Raji (cell line): ENCODE results near the gene SPTBN4.

Experiments used
- POLR2A ChIP-seq: IDR thresholded peaks from 2 replicates; pipeline ENCODE4 v1.6.1; 2011; ENCODE audit warnings: low read depth, low read length, control low read depth; ENCODE audit not compliant: insufficient read depth

The SPTBN4 gene

DNA sequence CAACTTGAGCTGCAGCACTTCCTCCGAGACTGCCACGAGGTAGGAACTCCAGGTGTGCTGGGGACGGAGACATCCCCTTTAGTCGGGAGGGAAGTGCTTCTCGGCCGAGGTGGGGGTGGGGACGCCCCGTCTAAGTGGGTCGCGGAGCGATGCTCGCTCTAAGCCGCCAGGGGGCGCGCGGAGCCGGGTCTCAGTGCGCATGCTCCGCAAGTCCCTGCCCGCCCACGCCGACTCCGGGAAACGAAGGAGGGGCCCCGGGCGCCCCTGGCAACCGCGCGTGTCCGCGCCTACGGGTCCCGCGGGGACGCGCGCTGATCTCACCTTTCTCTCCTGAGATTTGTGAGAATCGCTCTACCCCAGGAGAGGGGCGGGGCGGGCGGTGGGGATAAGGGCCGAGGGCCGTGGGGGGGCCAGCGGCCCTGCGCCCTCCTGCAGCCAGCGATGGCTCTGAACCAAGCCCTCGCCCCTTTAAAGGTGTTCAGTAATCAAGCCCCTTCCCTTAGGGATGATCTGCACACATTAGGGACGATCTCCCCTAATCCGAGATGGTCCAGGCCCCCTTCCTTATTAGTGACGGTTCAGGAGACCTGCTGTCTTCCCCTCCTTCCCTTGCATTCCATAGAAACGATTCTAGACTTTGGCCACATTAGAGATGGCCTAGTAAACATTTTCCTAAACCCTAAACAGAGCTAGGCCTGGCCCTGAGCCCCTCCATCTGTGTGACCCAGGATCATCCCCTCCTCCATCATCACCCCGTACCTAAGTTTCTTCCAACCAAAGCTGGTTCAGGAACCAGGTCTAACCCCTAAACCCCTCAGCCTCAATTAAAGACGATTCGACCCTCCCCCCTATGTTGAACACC, 62.5 kb downstream of the SPTBN4 start:
- TF ChIP-seq POLR2A, result no peak

DNA sequence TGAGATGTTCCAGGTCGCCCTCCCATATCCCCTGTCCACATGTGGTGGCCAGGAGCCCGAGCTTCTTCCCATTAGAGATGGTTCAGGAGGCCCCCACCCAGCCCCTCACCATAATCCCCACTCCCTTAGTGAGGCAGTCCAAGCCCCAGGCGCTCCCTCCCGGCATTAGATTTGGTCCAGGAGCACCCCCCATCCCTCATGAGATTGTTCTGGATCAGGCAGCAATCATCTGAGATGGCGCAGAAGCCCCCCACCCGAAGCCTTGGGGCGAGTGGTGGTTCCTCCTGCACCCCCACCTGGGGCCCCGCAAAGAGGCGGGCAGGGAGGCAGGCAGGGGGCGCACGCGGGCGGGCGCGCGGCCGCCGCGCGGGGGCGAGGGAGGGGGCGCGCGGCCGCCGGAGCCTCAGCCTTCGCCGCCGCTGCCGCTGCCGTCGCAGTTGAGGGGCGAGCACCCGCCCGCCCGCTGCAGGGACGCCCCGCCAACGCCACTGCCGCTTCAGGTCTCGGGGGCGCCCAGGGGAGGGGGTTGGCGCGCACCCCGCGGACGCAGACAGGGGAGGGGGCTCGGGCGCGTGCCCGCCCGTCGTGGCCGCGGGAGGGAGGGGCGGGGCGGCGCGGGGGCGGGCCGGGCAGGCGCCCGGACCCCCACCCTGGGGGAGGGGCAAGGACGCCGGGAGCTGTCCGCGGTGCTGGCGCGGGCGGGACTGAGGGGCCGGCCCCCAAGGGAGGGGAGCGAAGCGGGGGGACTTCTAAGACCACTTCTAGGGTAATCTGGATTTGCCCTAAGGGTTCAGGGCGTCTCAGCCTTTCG, 63.5 kb downstream of the SPTBN4 start:
- TF ChIP-seq POLR2A, result no peak

DNA sequence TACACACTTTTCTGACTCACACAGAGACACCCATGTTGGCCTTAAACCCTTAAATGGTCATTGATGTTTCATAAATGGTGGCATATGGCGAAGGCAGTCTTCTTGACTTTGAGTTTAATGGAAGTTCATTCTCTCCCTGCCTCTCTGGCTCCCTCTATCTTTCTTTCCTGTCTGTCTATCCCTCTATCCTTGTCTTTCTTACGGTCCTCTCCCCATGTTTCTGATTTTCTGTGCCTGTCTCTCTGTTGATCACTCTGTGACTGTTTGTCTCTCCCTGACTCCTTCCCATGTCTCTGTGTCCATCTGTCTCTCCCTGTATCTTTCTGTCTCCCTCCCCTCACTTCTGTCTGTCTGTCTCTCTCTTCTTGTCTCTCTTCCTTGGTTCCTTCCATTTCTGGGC, 66.7 kb downstream of the SPTBN4 start:
- no peak for TF ChIP-seq POLR2A

DNA sequence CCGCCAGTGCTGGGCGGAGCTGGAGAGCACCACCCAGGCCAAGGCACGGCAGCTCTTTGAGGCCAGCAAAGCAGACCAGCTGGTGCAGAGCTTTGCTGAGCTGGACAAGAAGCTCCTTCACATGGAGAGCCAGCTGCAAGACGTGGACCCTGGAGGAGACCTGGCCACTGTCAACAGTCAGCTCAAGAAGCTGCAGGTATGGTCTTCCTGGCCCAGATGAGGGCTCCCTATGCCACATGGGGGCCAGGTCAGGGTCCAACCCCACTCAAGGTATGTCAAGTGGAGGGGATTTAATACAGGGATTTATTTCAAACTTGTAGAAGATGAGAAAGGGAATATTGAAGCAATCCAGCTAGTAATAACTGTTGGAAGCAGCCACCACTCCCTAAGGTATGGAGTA, 67.3 kb downstream of the SPTBN4 start:
- TF ChIP-seq POLR2A, result no peak

DNA sequence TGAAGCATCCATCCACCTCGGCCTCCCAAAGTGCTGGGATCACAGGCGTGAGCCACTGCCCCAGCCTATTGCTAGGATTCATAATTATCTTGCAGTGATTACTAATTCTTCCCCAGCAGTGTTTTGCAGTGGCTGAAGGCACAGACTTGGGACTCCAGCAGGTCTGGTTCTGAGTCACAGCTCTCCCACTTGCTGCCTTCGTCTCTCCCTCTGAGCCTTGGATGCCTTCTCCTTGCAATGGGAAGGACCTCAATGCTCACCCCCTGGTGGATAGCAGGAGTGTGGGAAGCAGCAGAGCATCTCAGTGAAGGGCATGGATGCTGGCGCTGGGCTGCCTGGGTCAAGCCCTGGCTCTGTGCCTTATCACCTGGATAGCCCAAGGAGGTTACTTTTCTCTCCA, 72.3 kb downstream of the SPTBN4 start:
- TF ChIP-seq POLR2A, result no peak

DNA sequence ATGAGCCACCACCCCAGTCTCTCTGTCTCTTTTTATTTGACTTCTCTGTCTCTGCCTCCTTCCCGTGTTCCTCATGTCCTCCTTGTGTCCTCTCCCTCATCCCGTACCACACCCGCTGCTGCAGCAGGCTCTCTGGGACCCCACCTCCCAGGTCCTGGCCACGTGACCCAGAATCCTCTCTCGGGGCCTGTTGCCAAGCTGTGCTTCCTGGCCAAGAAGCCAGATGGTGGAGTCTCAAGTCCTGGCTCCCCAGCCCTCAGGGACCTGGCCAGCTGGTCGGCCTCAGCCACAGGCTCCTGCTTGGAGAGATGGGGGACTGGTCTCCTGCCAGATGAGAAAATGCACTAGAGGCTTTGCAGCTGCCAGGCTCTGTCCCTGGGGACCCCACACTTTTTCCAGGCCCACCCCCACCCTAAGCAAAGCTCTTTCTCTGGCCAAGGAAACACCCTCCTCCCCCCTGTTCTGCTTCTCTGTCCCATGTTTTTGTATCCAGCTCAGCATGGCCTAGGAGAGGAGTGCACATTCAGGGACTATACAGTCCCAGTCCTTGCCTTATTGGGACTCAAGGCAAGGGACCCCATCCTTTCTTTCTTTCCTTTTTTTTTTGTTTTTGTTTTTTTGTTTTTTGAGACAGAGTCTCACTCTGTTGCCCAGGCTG, 75.5 kb downstream of the SPTBN4 start:
- TF ChIP-seq POLR2A, result no peak

DNA sequence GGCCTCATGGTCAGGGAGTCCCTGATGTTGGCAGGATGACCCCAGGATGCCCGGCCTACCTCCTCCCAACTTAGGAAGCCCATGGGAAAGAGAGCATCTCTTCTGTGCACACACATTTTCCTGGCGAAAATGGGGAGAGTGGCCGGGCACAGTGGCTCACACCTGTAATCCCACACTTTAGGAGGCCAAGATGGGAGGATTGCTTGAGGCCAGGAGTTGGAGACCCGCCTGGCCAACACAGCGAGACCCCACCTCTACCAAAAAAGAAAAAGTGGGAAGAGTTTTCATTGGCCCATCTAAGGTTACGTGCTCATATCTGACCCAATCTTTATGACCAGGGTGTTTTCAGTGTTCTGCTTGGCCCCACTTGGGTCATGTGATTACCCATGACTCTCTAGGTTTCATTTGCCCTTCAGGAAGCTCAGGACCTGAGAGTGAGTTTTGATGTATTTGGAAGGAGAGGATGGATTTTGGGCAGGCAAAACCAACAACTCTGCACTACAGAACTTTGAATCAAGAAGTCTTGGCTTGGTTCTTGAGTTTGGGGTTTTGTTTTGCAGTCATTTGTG, 76.3 kb downstream of the SPTBN4 start:
- TF ChIP-seq POLR2A, result no peak

DNA sequence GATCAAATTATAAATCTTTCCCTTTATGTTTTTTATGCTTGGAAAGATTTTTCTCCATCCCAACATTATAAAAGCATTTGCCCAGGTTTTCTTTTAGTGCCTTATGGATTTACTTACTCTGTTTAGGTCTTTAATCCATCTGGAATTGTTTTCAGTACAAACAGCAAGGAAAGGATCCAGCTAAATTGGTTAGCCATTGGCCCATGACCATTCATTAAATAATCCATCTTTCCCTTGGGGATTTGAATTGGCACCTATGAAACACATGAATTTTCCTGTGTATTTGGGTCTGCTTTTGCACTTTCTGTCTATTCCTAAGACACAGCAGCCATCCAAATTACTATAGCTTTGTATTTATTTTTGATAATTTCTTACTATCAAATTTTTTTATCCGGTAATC, 81.0 kb downstream of the SPTBN4 start:
- no peak for TF ChIP-seq POLR2A

DNA sequence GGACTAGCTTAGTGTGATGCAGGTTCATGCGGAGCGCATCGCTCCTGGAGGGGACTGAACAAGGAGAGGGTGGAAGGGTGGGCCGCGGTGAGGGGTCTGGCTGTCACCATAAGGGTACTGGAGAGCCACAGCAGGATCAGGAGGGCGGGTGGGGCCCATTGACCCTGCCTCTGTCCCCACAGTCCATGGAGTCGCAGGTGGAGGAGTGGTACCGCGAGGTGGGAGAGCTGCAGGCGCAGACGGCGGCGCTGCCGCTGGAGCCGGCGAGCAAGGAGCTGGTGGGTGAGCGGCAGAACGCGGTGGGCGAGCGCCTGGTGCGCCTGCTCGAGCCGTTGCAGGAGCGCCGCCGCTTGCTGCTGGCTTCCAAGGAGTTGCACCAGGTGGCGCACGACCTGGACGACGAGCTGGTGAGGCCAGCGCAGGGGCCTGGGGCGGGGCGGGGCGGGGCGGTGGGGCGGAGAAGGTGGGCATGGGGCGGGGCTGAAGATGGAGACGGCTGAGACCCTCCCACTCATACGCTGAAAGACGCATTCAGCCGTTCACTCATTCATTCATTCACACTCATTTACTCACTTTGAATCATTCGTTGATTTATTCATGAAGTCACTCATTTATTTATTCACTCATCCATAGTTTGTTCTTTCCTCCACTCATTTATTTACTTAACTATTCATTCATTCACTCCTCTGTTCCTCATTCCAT, 82.4 kb downstream of the SPTBN4 start:
- TF ChIP-seq POLR2A, result 0 out of 2 replicates have a peak, but pooled peaks have one; percentile 27

DNA sequence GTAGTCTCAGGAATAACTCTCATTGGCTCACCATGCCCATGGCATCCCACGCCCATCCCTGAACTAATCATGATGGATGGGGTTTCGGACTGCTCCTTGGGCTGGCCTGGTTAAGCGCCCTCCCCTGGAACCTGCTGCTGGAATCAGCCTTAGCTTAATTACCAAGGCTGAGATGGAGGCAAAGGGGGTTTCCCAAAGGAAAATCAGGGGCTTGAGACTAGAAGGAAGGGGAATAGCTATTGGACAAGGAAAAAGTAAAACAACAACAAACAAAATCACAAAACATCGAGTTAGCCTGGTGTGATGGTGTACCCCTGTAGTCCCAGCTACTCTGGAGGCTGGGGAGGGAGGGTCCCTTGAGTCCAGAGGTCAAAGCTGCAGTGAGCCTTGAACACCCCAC, 84.2 kb downstream of the SPTBN4 start:
- no peak for TF ChIP-seq POLR2A

DNA sequence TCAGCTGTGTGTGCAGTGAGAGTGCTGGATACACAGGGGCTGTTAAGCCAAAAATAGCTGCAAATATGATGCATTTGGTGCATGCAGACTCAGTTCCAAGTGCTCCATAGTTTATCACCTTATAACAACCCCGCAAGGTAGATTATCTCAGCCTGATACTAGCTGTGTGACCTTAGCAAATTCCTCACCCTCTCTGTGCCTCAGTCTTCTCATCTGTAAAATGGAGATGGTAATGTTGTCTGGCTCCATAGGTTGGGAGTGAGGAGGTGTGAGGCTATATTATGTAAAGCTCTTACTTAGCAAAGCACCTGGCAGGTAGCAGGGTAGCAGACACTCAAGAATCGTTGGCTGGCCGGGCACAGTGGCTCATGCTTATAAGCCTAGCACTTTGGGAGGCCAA, 86.0 kb downstream of the SPTBN4 start:
- TF ChIP-seq POLR2A, result no peak

DNA sequence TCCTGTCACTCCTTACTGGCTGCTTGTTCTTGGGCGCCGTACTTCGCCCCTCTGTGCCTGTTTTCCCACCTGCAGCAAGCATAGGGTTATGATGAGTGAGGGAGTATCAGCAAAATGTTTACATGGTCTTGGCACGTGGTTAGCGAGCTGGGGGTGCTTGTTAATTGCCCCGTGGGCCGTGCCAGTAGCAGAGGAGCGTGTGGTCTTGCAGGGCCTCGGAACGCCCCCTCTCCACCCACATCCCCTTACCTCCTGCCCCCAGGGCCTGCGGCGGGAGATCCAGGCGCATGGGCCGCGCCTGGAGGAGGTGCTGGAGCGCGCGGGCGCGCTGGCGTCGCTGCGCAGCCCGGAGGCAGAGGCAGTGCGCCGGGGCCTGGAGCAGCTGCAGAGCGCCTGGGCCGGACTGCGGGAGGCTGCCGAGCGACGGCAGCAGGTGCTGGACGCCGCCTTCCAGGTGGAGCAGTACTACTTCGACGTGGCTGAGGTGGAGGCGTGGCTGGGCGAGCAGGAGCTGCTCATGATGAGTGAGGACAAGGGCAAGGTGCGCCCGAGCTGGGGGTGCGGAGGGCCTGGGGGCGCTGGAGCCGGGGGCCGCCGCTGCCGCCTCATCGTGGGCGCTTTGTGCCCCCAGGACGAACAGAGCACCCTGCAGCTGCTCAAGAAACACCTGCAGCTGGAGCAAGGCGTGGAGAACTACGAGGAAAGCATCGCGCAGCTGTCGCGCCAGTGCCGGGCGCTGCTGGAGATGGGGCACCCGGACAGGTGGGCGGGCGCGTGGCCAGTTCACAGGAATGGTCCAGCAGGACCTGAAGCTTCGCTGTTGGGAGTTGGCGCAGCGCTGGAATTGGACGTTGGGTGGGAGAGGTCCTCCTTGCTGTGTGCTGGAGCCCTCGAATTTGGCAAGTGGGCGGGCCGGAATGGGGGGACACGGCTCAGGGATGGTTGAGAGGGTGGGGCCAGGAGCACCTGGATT, 87.4 kb downstream of the SPTBN4 start:
- TF ChIP-seq POLR2A, result no peak

DNA sequence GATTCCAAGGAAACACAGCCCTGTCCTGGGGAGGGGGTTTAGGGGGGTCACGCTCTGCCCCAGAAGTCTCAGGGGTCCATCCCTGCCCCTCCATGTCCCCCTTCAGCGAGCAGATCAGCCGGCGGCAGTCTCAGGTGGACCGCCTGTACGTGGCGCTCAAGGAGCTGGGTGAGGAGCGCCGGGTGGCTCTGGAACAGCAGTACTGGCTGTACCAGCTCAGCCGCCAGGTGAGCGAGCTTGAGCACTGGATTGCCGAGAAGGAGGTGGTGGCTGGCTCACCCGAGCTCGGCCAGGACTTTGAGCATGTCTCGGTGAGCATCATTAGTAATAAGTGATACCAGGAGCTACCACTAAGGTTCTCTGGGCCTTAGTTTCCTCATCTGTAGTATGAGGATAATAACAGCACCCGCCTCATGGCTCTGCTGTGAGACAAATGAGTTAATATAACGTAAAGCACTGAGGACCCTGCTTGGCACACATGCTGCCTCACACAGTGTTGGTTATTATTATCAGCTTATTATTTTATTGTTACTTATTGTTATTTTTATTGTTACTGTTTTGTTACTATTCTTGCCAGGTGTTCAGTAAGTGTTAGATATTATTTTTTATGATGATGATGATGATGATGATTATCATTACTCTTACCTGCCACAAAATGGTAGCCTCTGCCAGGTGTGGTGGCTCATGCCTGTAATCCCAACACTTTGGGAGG, 89.3 kb downstream of the SPTBN4 start:
- TF ChIP-seq POLR2A, result no peak
